ENCODE data around the gene EIF3M.
"Not testable (repeated sequence)": the region's sequence is repeated elsewhere in the genome, so short reads cannot be mapped to it uniquely, and the experiment has no call there.

EIF3M gene

DNA sequence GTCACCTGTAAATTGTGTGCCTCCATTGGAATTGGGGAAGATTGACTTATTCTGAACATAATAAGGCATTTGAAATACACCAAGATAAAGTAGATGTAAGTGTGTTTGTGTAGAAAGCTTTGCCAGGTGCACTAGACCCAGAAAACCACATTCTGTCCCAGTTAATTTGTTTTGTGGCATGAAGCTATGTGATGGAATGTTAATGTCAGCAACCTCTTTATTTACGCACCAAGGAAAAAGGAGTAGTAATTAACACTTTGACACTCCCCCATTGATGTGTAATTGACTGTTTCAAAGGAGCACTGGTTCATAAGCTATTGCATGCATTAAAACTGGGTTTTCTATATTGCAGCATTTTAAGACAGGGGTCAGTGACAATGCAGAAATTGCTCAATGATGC is 14.3 kb downstream of the EIF3M start:
- DNase-seq, result no peak

DNA sequence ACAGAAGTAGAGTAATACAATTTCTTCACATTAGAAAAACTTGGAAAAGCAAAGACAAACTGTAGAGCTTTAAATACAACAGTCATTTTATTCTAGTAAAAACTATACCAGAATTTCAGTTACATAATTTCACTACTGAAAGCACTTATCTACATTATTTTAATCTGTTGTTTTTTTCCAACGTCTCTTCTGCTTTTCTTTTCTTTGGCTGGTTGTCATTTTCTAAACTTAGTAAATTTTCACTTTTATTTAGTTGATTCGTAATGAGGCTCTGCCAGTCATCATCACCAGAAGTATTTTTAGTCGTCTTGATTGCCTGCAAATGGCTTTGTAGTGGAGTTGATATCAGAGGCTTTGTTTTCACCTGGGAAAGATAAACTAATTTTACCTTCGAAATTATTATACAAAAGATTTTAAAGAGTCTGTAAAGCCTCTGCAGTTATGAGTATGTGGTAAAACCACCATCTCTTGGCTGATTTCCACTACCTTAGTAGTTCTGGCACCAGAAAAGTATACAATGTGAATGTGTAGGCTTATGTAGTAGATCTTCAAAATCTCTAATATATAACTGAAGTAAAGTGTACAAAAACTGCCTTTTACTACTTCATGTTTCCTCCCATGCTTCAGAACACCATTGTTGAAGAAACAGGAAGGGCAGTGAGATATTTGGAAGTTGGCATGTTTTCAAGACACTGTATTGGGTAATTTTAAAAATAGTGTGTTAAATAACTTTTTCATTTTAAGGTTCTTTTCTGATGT is 19.2 kb downstream of the EIF3M start:
- DNase-seq, result no peak

DNA sequence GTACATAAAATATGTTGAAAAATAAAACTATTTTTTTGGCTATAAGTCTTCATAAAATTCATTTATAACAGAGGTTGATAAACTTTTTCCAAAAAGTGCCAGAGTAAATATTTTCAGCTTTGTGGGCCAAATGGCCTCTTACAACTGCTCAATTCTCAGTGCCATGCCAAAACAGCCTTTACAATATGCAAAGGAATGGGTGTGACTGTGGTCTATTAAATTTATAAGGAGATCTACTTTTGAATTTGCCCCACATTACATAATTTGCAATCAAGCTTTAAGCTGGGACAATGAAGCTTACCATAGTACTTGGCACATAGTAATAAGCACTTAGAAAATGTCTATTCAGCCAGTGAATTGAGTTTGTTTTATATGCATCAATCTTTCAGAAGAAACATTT is 22.6 kb downstream of the EIF3M start:
- DNase-seq, result no peak

DNA sequence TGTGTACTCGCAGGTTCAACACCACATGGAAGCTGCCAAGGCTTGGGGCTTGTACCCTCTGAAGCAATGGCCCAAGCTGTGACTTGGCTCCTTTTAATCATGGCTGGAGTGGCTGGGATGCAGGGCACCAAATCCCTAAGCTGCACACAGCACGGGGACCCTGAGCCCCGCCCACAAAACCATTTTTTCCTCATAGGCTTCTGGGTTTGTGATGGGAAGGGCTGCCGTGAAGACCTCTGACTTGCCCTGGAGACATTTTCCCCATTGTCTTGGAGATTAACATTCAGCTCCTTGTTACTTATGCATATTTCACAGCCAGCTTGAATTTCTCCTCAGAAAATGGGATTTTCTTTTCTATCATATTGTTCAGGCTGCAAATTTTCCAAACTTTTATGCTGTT is 25.2 kb downstream of the EIF3M start:
- DNase-seq, result not testable (repeated sequence)

DNA sequence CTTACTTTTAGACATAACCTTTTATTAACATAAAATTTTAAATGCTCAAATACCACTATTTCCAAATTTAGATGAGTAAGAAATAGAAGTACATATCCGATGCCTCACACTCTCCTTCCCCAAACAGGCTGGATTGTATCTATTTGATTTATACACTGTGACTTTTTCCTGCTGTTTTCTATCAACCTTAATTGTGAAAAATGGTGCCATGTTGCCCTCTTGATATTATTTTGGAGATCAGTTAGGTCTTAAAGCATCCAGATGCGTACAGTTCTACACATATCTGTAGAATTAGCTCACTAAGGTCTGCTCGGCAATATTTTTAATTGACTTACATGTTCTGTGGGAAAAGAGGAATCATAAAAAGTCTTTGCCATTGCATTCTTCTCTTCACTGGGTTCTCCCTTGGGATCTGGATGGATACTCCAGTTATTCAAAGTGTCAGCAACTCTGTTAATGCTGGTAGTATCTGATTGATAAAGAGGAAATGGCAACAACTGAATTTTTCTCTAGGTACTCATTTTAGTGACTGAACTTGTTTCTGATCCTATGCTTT is 27.2 kb downstream of the EIF3M start:
- DNase-seq, result no peak

DNA sequence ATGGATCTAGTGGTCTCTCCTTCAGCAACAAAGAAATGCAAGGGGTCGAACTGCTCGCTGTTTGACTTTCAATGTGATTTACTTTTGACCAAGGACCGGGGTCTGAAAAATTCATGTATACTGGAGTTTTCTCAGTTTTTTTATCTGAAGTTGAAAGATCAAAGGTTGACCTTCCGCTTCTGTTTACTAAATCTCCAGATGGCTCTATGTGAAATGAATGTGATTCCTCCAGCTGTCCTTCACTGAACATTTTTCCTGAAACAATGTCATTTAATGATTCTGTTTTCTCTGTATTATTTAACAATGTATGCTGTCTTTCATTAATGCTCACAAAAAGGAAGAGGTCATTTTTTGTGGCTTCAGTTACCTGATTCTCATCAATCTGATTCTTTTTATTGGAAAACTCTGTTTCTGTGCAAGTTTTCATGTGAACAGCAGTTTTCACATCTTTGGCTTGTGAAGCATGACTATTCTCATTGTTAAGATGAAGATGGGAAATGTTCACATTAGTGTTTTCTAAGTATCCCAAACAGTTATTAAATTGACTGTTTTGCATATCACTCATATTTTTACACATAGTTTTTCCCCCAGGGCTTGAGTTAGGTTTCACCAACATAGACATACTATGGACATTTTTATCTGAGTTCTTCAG is 30.0 kb downstream of the EIF3M start:
- no peak for DNase-seq

DNA sequence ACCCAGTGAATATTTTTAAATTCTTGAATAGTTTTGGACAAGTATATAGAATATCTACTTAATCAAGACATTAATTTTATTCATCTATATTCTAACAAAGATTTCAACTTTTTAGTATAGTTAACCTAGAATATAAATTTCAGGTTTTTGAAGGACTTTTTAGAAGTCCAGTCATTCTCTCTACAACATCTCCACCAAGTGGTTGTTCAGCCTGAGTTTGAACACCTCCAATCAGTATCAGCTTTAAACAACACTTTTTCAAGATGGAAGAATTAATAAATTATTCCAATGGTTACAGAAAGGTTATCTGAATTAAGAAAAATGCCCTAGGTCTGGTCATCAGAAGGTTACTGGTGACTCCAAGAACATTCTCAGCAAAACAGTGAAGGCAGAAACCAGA is 31.8 kb downstream of the EIF3M start:
- DNase-seq, result no peak

DNA sequence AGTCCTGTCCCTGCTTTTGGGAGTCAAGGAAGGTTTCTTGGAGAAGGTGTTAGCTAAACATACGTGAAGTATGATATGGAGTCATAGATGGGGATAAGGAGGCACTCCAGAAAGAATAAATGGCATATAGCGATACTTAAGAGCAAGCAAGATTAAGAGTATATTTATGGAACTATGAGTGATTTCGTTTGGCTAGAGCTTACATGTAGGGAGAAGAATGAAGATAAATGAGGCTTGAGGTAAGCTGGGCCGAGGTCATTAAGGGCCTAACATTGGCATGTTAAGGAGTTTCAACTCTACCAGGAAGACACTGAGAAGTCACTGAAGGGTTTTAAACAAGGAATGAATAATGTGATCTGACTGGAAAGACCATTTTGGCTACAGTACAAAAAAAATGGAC is 33.3 kb downstream of the EIF3M start:
- DNase-seq, result no peak

DNA sequence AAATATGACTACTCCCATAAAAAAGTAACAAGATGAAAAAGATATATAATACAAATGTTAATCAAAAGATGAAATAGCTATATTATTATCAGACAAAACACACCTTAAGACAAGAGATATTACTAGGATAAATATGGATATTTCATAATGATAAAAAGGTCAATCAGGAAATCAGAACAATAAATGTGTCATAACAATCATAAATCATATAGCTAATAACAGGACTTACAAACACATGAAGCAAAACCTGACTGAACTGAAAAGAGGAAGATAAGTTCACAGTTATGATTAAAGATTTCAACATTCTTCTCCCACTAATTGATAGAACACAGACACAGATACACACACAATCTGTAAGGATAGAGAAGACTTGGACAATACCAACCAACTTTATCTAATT is 47.2 kb downstream of the EIF3M start:
- no peak for DNase-seq

DNA sequence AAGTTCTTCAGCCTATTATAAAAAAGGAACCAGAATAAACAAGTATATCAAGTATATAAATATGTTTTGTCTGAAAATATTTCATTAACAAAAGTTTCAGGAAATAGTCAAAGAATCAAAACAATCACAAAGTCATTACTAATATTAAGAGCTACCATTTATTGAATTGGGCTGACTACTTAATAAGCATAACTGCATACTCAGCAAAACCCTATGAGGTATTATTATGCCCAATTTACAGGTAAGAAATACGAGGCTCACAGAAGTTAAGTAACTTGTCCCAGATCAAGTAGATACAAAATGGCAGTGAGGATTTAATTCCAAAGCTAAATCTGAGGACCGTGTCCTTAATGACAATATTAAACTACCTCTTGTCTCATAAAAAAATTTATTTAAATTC is 52.2 kb downstream of the EIF3M start:
- DNase-seq, result no peak

DNA sequence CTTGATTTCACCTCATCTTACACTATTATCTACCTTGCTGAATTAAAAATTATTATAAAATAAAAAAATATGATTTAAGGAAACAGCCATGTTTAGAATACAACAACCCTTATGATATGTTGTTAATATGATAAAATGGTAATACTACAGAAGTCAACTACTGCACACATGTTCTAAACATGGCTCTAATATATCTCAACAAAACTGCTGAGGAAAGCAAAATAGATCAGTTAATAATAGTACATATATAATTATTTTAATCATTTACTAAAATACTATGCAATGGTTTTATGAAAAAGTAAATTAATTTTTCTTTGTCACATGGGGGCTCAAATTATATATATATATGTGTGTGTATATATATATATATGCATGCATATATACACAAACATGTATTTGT is 57.7 kb downstream of the EIF3M start:
- DNase-seq, result no peak

DNA sequence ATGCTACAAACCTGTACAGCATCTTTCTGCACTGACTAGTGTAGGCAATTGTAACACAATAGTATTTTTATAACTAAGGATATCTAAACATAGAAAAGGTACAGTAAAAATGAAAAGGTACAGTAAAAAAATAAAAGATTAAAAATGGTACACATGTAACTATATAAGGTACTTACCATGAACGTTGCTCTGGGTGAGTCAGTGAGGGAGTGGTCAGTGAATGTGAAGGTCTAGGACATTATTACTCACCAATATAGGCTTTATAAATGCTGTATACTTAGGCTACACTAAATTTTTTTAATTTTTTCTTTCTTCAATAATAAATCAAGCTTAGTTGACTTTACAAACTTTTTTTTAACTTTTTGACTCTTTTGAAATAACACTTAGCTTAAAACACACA is 59.9 kb downstream of the EIF3M start:
- DNase-seq, result no peak

Data from activated CD8-positive, alpha-beta memory T cell treated with anti-CD3 and anti-CD28 coated beads, Interleukin-2, amount 50 U/mL, for 4 hours (primary cell).